Amniotic stem cell (primary cell): Measurements from ENCODE around the gene TNPO3.

Source experiments
- DNase-seq: peaks from one replicate; lab custom pipeline; 2025; lab: John Stamatoyannopoulos, UW

TNPO3 gene

DNA sequence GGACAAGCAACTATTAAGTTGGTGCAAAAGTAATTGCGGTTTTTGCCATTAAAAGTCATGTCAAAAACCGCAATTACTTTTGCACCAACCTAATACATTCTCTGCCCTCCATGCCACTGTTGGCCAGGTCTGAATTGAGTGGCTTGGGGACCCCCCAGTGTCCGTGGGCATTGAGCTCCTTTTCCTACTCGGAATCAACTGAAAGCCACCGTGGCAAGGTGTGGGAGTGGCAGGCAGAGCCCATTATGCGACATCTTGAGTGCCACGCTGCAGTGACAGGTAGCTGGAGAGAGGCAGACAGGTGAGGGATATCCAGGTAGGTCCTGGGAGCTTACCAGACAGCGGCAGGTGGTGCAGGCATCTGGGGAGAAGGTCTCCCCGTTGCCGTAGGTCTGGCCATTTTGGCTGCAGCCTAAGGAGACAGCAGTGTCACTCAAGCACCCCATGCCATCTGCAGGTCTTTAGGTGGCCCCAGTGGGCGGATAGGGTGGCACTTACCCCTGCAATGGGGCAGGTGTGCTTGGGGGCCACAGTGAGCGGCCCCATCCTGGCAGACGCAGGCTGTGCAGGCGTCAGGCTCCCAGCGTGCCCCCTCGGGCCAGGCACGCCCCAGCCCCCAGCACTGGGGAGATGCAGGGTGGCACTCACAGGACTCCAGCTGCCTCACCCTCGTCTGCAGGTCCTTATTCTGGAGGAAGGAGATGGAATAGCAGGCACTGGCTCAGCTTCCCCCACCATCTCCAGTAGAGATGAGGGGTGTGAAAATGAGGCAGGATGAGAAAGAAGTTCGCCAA, 147.9 kb downstream of the TNPO3 start:
- no peak for DNase-seq

DNA sequence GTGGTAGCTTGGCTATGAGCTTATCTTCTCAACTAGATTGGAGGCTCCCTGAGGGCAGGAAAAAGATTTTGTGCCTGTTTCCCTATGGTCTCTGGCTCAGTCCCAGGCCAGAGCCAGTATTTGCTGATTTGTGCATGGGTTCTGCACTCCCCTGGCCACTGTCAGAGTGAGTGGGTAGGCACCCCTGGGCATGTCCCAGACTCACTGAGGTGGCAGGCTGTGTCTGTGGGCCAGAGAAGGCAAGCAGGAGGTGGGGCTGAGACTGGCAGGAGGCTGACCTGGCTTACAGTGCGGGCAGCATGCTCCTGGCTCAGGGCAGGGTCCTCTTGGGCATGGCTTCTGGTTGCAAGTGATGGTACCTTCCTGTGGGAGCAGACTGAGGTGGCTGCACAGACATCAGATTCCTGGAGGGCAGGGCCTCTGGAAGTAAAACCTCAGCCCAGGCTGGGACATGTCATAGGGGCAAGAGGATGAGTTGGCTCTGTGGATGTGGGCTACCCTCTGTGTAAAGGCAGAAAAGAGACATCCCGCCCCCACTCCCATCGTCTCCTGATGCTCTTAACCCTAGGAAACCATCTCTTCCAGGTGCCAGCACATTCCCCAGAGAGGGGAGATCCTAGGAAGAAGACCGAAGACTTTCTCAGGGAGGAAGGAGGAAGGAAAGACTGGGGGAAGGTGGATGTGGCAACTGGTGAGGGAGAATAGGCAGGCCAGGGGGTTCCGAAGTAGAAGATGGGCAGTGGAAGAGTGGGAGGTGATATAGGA, 148.7 kb downstream of the TNPO3 start:
- DNase-seq = no peak

DNA sequence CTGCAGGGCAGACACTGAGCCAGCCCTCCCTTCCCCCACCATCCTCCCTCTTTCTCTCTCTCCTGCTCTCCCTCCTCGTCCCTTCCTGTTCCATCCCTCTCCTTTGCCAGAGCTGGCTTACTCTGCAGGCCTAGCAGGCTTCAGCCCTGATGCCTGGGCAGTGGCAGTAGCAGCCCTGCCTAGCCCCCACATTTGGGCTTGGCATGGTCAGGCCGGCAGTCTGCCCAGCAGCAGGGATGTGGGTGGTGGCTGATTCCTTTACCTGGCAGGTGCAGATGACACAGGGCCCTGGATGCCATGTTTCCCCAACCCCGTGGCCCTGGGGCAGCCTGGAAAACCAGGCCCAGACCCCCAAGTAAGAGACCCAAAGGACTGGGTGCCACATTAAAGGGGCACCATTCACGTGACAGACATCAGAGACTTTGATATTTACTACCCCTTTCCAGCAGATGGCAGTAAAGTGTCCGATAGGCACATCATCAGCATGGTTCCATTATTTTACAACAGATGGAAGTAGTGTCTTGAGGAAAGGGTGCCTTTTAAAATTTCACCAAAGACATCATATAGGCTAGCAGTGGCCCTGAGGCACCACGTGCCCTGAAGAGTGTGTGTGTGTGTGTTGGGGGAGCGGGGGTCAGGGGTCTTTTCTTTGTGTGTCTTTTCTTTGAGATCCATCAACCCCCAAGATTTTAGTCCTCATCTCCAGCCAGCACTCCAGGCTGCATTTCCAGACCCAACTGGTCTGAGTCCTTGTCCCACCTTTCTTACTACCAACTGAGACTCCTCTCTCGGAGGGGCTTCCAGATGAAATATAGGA, 150.3 kb downstream of the TNPO3 start:
- peak; percentile 55 for DNase-seq
